ENCODE measurements around the gene KCNJ5.

DNA sequence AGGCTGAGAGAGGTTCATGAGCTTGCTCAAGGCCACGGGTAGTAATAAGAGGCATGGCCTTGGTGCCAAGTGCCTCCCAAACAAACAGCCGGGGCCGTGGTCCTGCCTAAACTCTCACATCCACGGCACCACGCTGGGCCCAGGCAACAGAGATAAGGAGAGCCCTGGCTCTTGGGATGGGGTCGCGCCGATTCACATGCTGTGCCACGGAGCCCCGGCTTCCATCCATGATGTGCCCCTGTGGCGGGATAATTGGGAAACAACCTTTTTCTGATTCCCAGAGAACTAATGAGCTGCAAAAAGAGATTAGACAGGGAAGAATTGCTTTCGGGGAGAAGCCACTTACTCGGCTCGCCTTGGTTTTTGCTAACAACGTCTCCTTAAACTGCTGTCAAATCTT lies 29.5 kb downstream of the KCNJ5 start:
- TF ChIP-seq, protein P1, sequence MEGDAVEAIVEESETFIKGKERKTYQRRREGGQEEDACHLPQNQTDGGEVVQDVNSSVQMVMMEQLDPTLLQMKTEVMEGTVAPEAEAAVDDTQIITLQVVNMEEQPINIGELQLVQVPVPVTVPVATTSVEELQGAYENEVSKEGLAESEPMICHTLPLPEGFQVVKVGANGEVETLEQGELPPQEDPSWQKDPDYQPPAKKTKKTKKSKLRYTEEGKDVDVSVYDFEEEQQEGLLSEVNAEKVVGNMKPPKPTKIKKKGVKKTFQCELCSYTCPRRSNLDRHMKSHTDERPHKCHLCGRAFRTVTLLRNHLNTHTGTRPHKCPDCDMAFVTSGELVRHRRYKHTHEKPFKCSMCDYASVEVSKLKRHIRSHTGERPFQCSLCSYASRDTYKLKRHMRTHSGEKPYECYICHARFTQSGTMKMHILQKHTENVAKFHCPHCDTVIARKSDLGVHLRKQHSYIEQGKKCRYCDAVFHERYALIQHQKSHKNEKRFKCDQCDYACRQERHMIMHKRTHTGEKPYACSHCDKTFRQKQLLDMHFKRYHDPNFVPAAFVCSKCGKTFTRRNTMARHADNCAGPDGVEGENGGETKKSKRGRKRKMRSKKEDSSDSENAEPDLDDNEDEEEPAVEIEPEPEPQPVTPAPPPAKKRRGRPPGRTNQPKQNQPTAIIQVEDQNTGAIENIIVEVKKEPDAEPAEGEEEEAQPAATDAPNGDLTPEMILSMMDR (IDR thresholded peaks at IDR 0.05; ENCODE audit: insufficient read depth, low read length, poor library complexity, severe bottlenecking) = no peak
- no peak for TF ChIP-seq EZH2phosphoT487 (conservative IDR thresholded peaks at IDR 0.05; ENCODE audit: low read length)
